ENCODE data around the gene CREB3L2. TPM values are rescaled to one million over a fixed set of nuclear protein-coding genes. Genes with fewer than 3 reads are reported as not detected.
A peak's percentile ranks its signal among the peaks of the same experiment; 100 is the strongest.
"Not testable (repeated sequence)": the region's sequence is repeated elsewhere in the genome, so short reads cannot be mapped to it uniquely, and the experiment has no call there.

The CREB3L2 gene
- total RNA-seq, 2 experiments from 2014 or later, result 42.2 to 44.7 TPM

- Mint-ChIP-seq H3K9me3 (peaks cover 3% of the 10 kb centered on the region), H3K4me1 (peaks cover 5% of the 10 kb centered on the region), H3K36me3 (ENCODE audit: low read depth) (no peaks in the 10 kb centered on the region), H3K27me3 (no peaks in the 10 kb centered on the region), H3K27ac (no peak overlapping the region), H3K4me3 (no peak overlapping the region)
- CTCF ChIA-PET, result no interaction called here
- POLR2A ChIA-PET, result no interaction called here
- DNase-seq, result no peak
These were observed 23.6 kb upstream of the CREB3L2 start for GRCh38 chr7:138025215-138026186.

- Mint-ChIP-seq H3K4me3 (no peak overlapping the region), H3K4me1 (peaks cover 5% of the 10 kb centered on the region), H3K9me3 (peaks cover 3% of the 10 kb centered on the region), H3K36me3 (ENCODE audit: low read depth) (no peaks in the 10 kb centered on the region), H3K27me3 (no peaks in the 10 kb centered on the region), H3K27ac (no peak overlapping the region)
- no peak for DNase-seq
- CTCF ChIA-PET, result interaction anchor here (1.5 kb wide), 1 partner anchor 23 kb away, joined by 3 read pairs; the partner anchor contains the start of gene CREB3L2
- POLR2A ChIA-PET, result no interaction called here
These were observed 22.9 kb upstream of the CREB3L2 start for GRCh38 chr7:138024765-138025164.

GRCh38 chr7:138024343-138024691, 22.4 kb upstream of the CREB3L2 start:
- no peak for DNase-seq
- Mint-ChIP-seq H3K9me3 (peaks cover 3% of the 10 kb centered on the region), H3K4me1 (peaks cover 5% of the 10 kb centered on the region), H3K36me3 (ENCODE audit: low read depth) (no peaks in the 10 kb centered on the region), H3K4me3 (no peak overlapping the region), H3K27me3 (no peaks in the 10 kb centered on the region), H3K27ac (no peak overlapping the region)
- POLR2A ChIA-PET, result no interaction called here
- CTCF ChIA-PET, result interaction anchor here (0.9 to 1.5 kb wide), 2 partner anchors 23 to 120 kb away, joined by 3 read pairs; partner anchors contain the start of gene CREB3L2

GRCh38 chr7:138023618-138024342, 21.9 kb upstream of the CREB3L2 start:
- H3K36me3 Mint-ChIP-seq (ENCODE audit: low read depth), result no peaks in the 10 kb centered on the region
- peaks cover 3% of the 10 kb centered on the region for H3K9me3 Mint-ChIP-seq
- DNase-seq, result no peak
- ChIA-PET POLR2A (no interaction called here), CTCF (interaction anchor here (0.9 to 1.5 kb wide), 2 partner anchors 22 to 119 kb away, joined by 3 read pairs; partner anchors contain the start of gene CREB3L2)
- no peaks in the 10 kb centered on the region for H3K27me3 Mint-ChIP-seq
- no peak overlapping the region for H3K4me3 Mint-ChIP-seq
- peaks cover 5% of the 10 kb centered on the region for H3K4me1 Mint-ChIP-seq
- H3K27ac Mint-ChIP-seq, result no peak overlapping the region

GRCh38 chr7:138021889-138022288, 20.0 kb upstream of the CREB3L2 start:
- no peaks in the 10 kb centered on the region for H3K27me3 Mint-ChIP-seq
- no peak overlapping the region for H3K27ac Mint-ChIP-seq
- no peak for DNase-seq
- H3K36me3 Mint-ChIP-seq (ENCODE audit: low read depth), result no peaks in the 10 kb centered on the region
- CTCF ChIA-PET, result interaction anchor here (1.1 to 1.2 kb wide), 2 partner anchors 11 to 144 kb away, joined by 3 to 7 read pairs; no protein-coding TSS in a partner anchor
- H3K4me3 Mint-ChIP-seq, result no peak overlapping the region
- POLR2A ChIA-PET, result no interaction called here
- peaks cover 5% of the 10 kb centered on the region for H3K4me1 Mint-ChIP-seq
- H3K9me3 Mint-ChIP-seq, result peaks cover 3% of the 10 kb centered on the region

GRCh38 chr7:138017992-138018391, 16.1 kb upstream of the CREB3L2 start:
- no peak overlapping the region for H3K4me3 Mint-ChIP-seq
- ChIA-PET POLR2A (no interaction called here), CTCF (interaction anchor here (0.7 to 3.0 kb wide), 4 partner anchors 9 to 844 kb away, joined by 3 to 12 read pairs (median 6); no protein-coding TSS in a partner anchor)
- no peaks in the 10 kb centered on the region for H3K36me3 Mint-ChIP-seq (ENCODE audit: low read depth)
- no peak overlapping the region for H3K27ac Mint-ChIP-seq
- DNase-seq, result no peak
- no peaks in the 10 kb centered on the region for H3K4me1 Mint-ChIP-seq
- H3K9me3 Mint-ChIP-seq, result no peaks in the 10 kb centered on the region
- H3K27me3 Mint-ChIP-seq, result no peaks in the 10 kb centered on the region

- ChIA-PET CTCF (interaction anchor here (3.0 to 3.3 kb wide), 2 partner anchors 13 to 111 kb away, joined by 16 to 20 read pairs; partner anchors contain the start of gene CREB3L2), POLR2A (no interaction called here)
- DNase-seq, result no peak
- Mint-ChIP-seq H3K9me3 (no peaks in the 10 kb centered on the region), H3K36me3 (ENCODE audit: low read depth) (no peaks in the 10 kb centered on the region), H3K4me1 (no peaks in the 10 kb centered on the region), H3K27ac (no peak overlapping the region), H3K27me3 (no peaks in the 10 kb centered on the region), H3K4me3 (no peak overlapping the region)
These were observed 13.2 kb upstream of the CREB3L2 start for GRCh38 chr7:138015096-138015495.

- no peak overlapping the region for H3K4me3 Mint-ChIP-seq
- CTCF ChIA-PET, result interaction anchor here (3.0 to 3.3 kb wide), 2 partner anchors 12 to 111 kb away, joined by 16 to 20 read pairs; partner anchors contain the start of gene CREB3L2
- POLR2A ChIA-PET, result no interaction called here
- H3K36me3 Mint-ChIP-seq (ENCODE audit: low read depth), result no peaks in the 10 kb centered on the region
- no peak overlapping the region for H3K27ac Mint-ChIP-seq
- peaks cover 1% of the 10 kb centered on the region for H3K27me3 Mint-ChIP-seq
- no peaks in the 10 kb centered on the region for H3K4me1 Mint-ChIP-seq
- DNase-seq, result no peak
- H3K9me3 Mint-ChIP-seq, result no peaks in the 10 kb centered on the region
These were observed 12.8 kb upstream of the CREB3L2 start for GRCh38 chr7:138014686-138015085.

- H3K9me3 Mint-ChIP-seq, result not testable (repeated sequence)
These were observed 12.3 kb upstream of the CREB3L2 start for GRCh38 chr7:138014201-138014600.

GRCh38 chr7:138009350-138009653, 7.4 kb upstream of the CREB3L2 start:
- Mint-ChIP-seq H3K36me3 (ENCODE audit: low read depth) (no peaks in the 10 kb centered on the region), H3K27ac (no peak overlapping the region), H3K27me3 (peaks cover 3% of the 10 kb centered on the region), H3K4me3 (no peak overlapping the region), H3K4me1 (peaks cover 4% of the 10 kb centered on the region), H3K9me3 (no peaks in the 10 kb centered on the region)
- ChIA-PET POLR2A (interaction anchor here (1.6 kb wide), 1 partner anchor 105 kb away, joined by 7 read pairs; no protein-coding TSS in a partner anchor), CTCF (interaction anchor here (0.6 to 4.7 kb wide), 20 partner anchors 9 to 745 kb away, joined by 3 to 117 read pairs (median 4); no protein-coding TSS in a partner anchor)
- no peak for DNase-seq

More at GRCh38 chr7:138014201-138014600, 12.3 kb upstream of the CREB3L2 start:
- H3K27me3 Mint-ChIP-seq; H3K27ac Mint-ChIP-seq; POLR2A ChIA-PET; H3K4me1 Mint-ChIP-seq; H3K4me3 Mint-ChIP-seq; H3K36me3 Mint-ChIP-seq (ENCODE audit: low read depth); DNase-seq: not testable (repeated sequence)
- CTCF ChIA-PET, result interaction anchor here (1.2 to 3.3 kb wide), 2 partner anchors 12 to 110 kb away, joined by 7 to 16 read pairs; partner anchors contain the start of gene CREB3L2

GRCh38 chr7:138008588-138009349, 6.9 kb upstream of the CREB3L2 start:
- DNase-seq, result peak; percentile 46
- Mint-ChIP-seq H3K9me3 (no peaks in the 10 kb centered on the region), H3K27me3 (peaks cover 3% of the 10 kb centered on the region), H3K4me1 (peaks cover 4% of the 10 kb centered on the region), H3K36me3 (ENCODE audit: low read depth) (no peaks in the 10 kb centered on the region), H3K4me3 (no peak overlapping the region), H3K27ac (no peak overlapping the region)
- ChIA-PET CTCF (interaction anchor here (0.6 to 4.7 kb wide), 21 partner anchors 10 to 746 kb away, joined by 3 to 117 read pairs (median 4); no protein-coding TSS in a partner anchor), POLR2A (interaction anchor here (0.6 to 1.6 kb wide), 2 partner anchors 11 to 104 kb away, joined by 3 to 7 read pairs; no protein-coding TSS in a partner anchor)

GRCh38 chr7:138008019-138008587, 6.2 kb upstream of the CREB3L2 start:
- Mint-ChIP-seq H3K27me3 (peaks cover 3% of the 10 kb centered on the region), H3K9me3 (no peaks in the 10 kb centered on the region), H3K36me3 (ENCODE audit: low read depth) (no peaks in the 10 kb centered on the region), H3K27ac (no peak overlapping the region), H3K4me1 (peaks cover 6% of the 10 kb centered on the region), H3K4me3 (no peak overlapping the region)
- POLR2A ChIA-PET, result interaction anchor here (0.6 to 1.6 kb wide), 2 partner anchors 10 to 104 kb away, joined by 3 to 7 read pairs; no protein-coding TSS in a partner anchor
- CTCF ChIA-PET, result interaction anchor here (0.7 to 4.7 kb wide), 11 partner anchors 8 to 731 kb away, joined by 3 to 117 read pairs (median 4); no protein-coding TSS in a partner anchor
- no peak for DNase-seq

Data from activated CD4-positive, alpha-beta memory T cell treated with anti-CD3 and anti-CD28 coated beads, Interleukin-2, amount 10 ng/mL, durations not matched to agents 7 days and 5 days (primary cell).